Pancreas (tissue), 10 donors: ENCODE results near the gene HNRNPCL1. TPM values are rescaled to one million over a fixed set of nuclear protein-coding genes. Genes with fewer than 3 reads are reported as not detected.

Experiments used
- ATAC-seq, 4 donors: fragments of 200-7000 bp; cut with Tn5 transposase; one replicate each; pipeline versions ENCODE4 v1.8.0 to v1.9.1; 2020; ENCODE audit warnings: mild to moderate bottlenecking in 4 of 4, moderate library complexity in 4 of 4
- DNase-seq, 6 donors: peaks; one replicate each; pipeline ENCODE4 v3.0.0-alpha.2; 2020
- FAIRE-seq: peaks from 2 replicates; lab custom pipeline; 2012; peaks lifted over from hg19 to GRCh38; lab: Jason Lieb, UNC
- H3K27ac ChIP-seq, 4 donors: fragments of 200-600 bp; sonication (generic); 1 replicate in 3 of 4; 2 replicates in 1 of 4; pipeline versions ENCODE4 v1.5.0 to v1.8.0; 2020
- H3K27me3 ChIP-seq, 4 donors: fragments of 200-600 bp; one replicate each; pipeline ENCODE4 v1.8.0; 2021
- H3K36me3 ChIP-seq, 3 donors: fragments of 200-600 bp; sonication (generic) in 1 of 3; one replicate each; pipeline versions ENCODE4 v1.5.0 to v1.8.0; 2020 to 2021
- H3K4me1 ChIP-seq, 3 donors: fragments of 200-600 bp; one replicate each; pipeline ENCODE4 v1.8.0; 2021
- H3K4me3 ChIP-seq, 4 donors: fragments of 200-600 bp; sonication (generic) in 2 of 4; one replicate each; pipeline versions ENCODE4 v1.5.0 to v1.8.0; 2020 to 2021
- H3K9me3 ChIP-seq, 4 donors: fragments of 200-600 bp; one replicate each; pipeline ENCODE4 v1.8.0; 2021
- CTCF ChIP-seq, 4 donors: fragments of 200-600 bp; sonication (generic) in 3 of 4; IDR thresholded peaks; one replicate each; pipeline versions ENCODE4 v1.5.0 to v1.8.0; 2021; ENCODE audit warnings: antibody characterized with exemption in 4 of 4
- WGBS, 2 donors: extraction: QIAGEN DNeasy Blood & Tissue Kit; methylation state at CpG; one replicate each; pipeline ENCODE4 v1.1.7; 2013; 5-methylcytosine and 5-hydroxymethylcytosine counted together
- intact Hi-C, 3 donors: fragments of 100-400 bp; cut with DNase I; formaldehyde crosslinking; loops; one replicate each; pipeline versions ENCODE4 v1.11.1 to v1.14.2; 2022
- polyA plus RNA-seq, 2 donors: library from polyadenylated mRNA; stranded (reverse); fragments of 200-250 nt; gene quantifications; one replicate each; pipeline ENCODE4 v1.2.3, GENCODE V29; 2013
- total RNA-seq, 6 donors: library from RNA; stranded (reverse); fragmentation: NEBNext Ultra II Directional in 4 of 6; extraction: Animal tissue kit (Norgen Biotek cat#: 25700) in 4 of 6; gene quantifications; one replicate each; pipeline versions ENCODE4 v1.2.1 to v1.2.4, GENCODE V29; 2021 to 2023
- donor health status: healthy with polysubstance abuse.
- donor health status: DM: no; HTN: no; CAD: no; lungs with moderate emphysema.
- donor health status: DM: no; HTN: no; CAD: no.
- donor health status: control.
- donor health status: control.
- donor health status: Bipolar disorder and iron deficiency.
- donor health status: DM: yes; HTN: yes; CAD: no.
- donor health status: DM: no; HTN: no; CAD: no.
- donor health status: DM: no; HTN: no; CAD: no.
- donor health status: DM: yes; HTN: yes; CAD: no.

HNRNPCL1 gene
- total and polyA plus RNA-seq, 8 donors, result not detected

GRCh38 chr1:12811409-12811784 lies 37.1 kb downstream of the HNRNPCL1 start:
- intact Hi-C loops, result no loop called here

GRCh38 chr1:12810691-12811408 lies 37.7 kb downstream of the HNRNPCL1 start:
- WGBS, 2 donors, result 54 to 58% methylated on average over 5 of the region's 5 CpGs
- FAIRE-seq, result no peak
- TF ChIP-seq CTCF (IDR thresholded peaks at IDR 0.05), result no peak
- Histone ChIP-seq H3K9me3 (no peaks in the 10 kb centered on the region), H3K4me1 (no peaks in the 10 kb centered on the region), H3K27me3 (no peaks in the 10 kb centered on the region), H3K27ac (no peak overlapping the region), H3K36me3 (no peaks in the 10 kb centered on the region), H3K4me3 (no peak overlapping the region)
- intact Hi-C loops, result no loop called here
- no peak for ATAC-seq
- no peak for DNase-seq

More at GRCh38 chr1:12811409-12811784, 37.1 kb downstream of the HNRNPCL1 start:
- no peak for FAIRE-seq
- no peak for DNase-seq
- TF ChIP-seq CTCF (IDR thresholded peaks at IDR 0.05), result no peak
- H3K36me3 ChIP-seq, result no peaks in the 10 kb centered on the region
- no peak overlapping the region for H3K27ac ChIP-seq
- H3K4me3 ChIP-seq, result no peak overlapping the region
- 44 to 51% methylated on average over 2 of the region's 2 CpGs for WGBS, 2 donors
- no peaks in the 10 kb centered on the region for H3K27me3 ChIP-seq
- ATAC-seq, result no peak
- H3K4me1 ChIP-seq, result no peaks in the 10 kb centered on the region
- no peaks in the 10 kb centered on the region for H3K9me3 ChIP-seq

- no peaks in the 10 kb centered on the region for H3K27me3 ChIP-seq
- ATAC-seq (no peak), DNase-seq (no peak), FAIRE-seq (no peak)
- no peak overlapping the region for H3K27ac ChIP-seq
- no peaks in the 10 kb centered on the region for H3K9me3 ChIP-seq
- no peak overlapping the region for H3K4me3 ChIP-seq
- no peaks in the 10 kb centered on the region for H3K36me3 ChIP-seq
- intact Hi-C loops, result no loop called here
- 82 to 92% methylated on average over 1 of the region's 1 CpG for WGBS, 2 donors
- no peaks in the 10 kb centered on the region for H3K4me1 ChIP-seq
- TF ChIP-seq CTCF (IDR thresholded peaks at IDR 0.05), result no peak
These were observed 38.6 kb downstream of the HNRNPCL1 start for GRCh38 chr1:12809933-12810332.

GRCh38 chr1:12799730-12800129 lies 48.8 kb downstream of the HNRNPCL1 start:
- no peak overlapping the region for H3K27ac ChIP-seq
- no peaks in the 10 kb centered on the region for H3K4me1 ChIP-seq
- intact Hi-C loops, result no loop called here
- FAIRE-seq, result no peak
- DNase-seq, result no peak
- H3K4me3 ChIP-seq, result no peak overlapping the region
- peaks cover 0 to 5% (median 0%) of the 10 kb centered on the region in 4 donors for H3K27me3 ChIP-seq
- 37 to 38% methylated on average over 2 of the region's 2 CpGs for WGBS, 2 donors
- ATAC-seq, result no peak
- no peaks in the 10 kb centered on the region for H3K9me3 ChIP-seq
- no peak for TF ChIP-seq CTCF (IDR thresholded peaks at IDR 0.05)
- H3K36me3 ChIP-seq, result no peaks in the 10 kb centered on the region

GRCh38 chr1:12798911-12799310 lies 49.6 kb downstream of the HNRNPCL1 start:
- no peak for ATAC-seq
- Histone ChIP-seq H3K9me3 (no peaks in the 10 kb centered on the region), H3K4me3 (no peak overlapping the region), H3K27me3 (peaks cover 0 to 3% (median 0%) of the 10 kb centered on the region in 4 donors), H3K36me3 (no peaks in the 10 kb centered on the region), H3K4me1 (no peaks in the 10 kb centered on the region), H3K27ac (no peak overlapping the region)
- DNase-seq, result no peak
- TF ChIP-seq CTCF (IDR thresholded peaks at IDR 0.05), result no peak
- intact Hi-C loops, result no loop called here
- 31 to 41% methylated on average over 4 of the region's 4 CpGs for WGBS, 2 donors
- no peak for FAIRE-seq
